A549 (cell line): ENCODE data around the gene POLD4. TPM values are rescaled to one million over a fixed set of nuclear protein-coding genes. Genes with fewer than 3 reads are reported as not detected.
A peak's percentile ranks its signal among the peaks of the same experiment; 100 is the strongest.

Experiments
- ATAC-seq, 2 experiments: fragments of 200-7000 bp in 1 of 2; fragments of >200 bp in 1 of 2; cut with Nextera tagmentation in 1 of 2; cut with Tn5 transposase in 1 of 2; 3 replicates each; pipeline versions ENCODE4 v1.8.0 to v1.9.1; 2018 to 2020; ENCODE audit warnings: mild to moderate bottlenecking in 1 of 2, moderate library complexity in 1 of 2
- CTCF ChIA-PET: fragments of 300-600 bp; sonication (Branson Sonifier 250); formaldehyde crosslinking; extraction: SDS; loops from one replicate; lab custom pipeline; 2021; ENCODE audit warnings: antibody characterized with exemption, inconsistent platforms; lab: Yijun Ruan, JAX
- POLR2A ChIA-PET: fragments of 350-600 bp; formaldehyde crosslinking; extraction: SDS; loops from one replicate; lab custom pipeline; 2021; ENCODE audit warnings: antibody characterized with exemption, inconsistent platforms; lab: Yijun Ruan, JAX
- DNase-seq, 2 experiments: peaks; one replicate each; pipeline versions ENCODE4 v3.0.0 to v3.0.0-alpha.2; 2011 to 2016; ENCODE audit warnings: low read depth in 1 of 2, low spot score in 1 of 2
- FAIRE-seq: peaks from 2 replicates; lab custom pipeline; 2011; peaks lifted over from hg19 to GRCh38; lab: Jason Lieb, UNC
- H3K27ac ChIP-seq, 2 experiments: fragments of >200 bp; sonication (Bioruptor Twin); formaldehyde crosslinking; 3 replicates each; pipeline ENCODE4 v1.5.1; 2016 to 2017
- H3K4me1 ChIP-seq: fragments of >200 bp; sonication (Bioruptor Twin); formaldehyde crosslinking; 3 replicates; pipeline ENCODE4 v1.6.1; 2016
- H3K4me2 ChIP-seq: fragments of >200 bp; sonication (Bioruptor Twin); formaldehyde crosslinking; 3 replicates; pipeline ENCODE4 v1.6.1; 2016
- H3K4me3 ChIP-seq: fragments of >200 bp; sonication (Bioruptor Twin); formaldehyde crosslinking; 3 replicates; pipeline ENCODE4 v1.5.1; 2016
- H3K9me3 ChIP-seq: fragments of >200 bp; sonication (Bioruptor Twin); formaldehyde crosslinking; 3 replicates; pipeline ENCODE4 v1.6.1; 2016
- CEBPB ChIP-seq, 2 experiments: fragments of >200 bp in 1 of 2; sonication (Bioruptor Twin) in 1 of 2; formaldehyde crosslinking in 1 of 2; IDR thresholded peaks; 2 replicates each; pipeline ENCODE4 v1.6.1; 2012 to 2016
- CHD2 ChIP-seq: fragments of 150-350 bp; IDR thresholded peaks from 2 replicates; pipeline ENCODE4 v1.6.1; 2014; ENCODE audit warnings: low read length; ENCODE audit not compliant: partially characterized antibody
- CHD4 ChIP-seq: fragments of 200-600 bp; sonication (generic); IDR thresholded peaks from 2 replicates; pipeline ENCODE4 v1.6.1; 2016; ENCODE audit warnings: antibody characterized with exemption, mild to moderate bottlenecking, borderline replicate concordance
- E2F6 ChIP-seq: IDR thresholded peaks from 2 replicates; pipeline ENCODE4 v1.6.1; 2012; ENCODE audit warnings: low read depth, borderline replicate concordance
- EHF ChIP-seq: fragments of 250-450 bp; sonication (Bioruptor Pico); IDR thresholded peaks from 2 replicates; pipeline ENCODE4 v1.5.0; 2020; ENCODE audit warnings: mild to moderate bottlenecking
- HEYL ChIP-seq: fragments of 250-450 bp; sonication (Bioruptor Pico); IDR thresholded peaks from 2 replicates; pipeline ENCODE4 v1.8.0; 2021; ENCODE audit warnings: mild to moderate bottlenecking, moderate library complexity
- HOXA7 ChIP-seq: fragments of 250-450 bp; sonication (Bioruptor Pico); IDR thresholded peaks from 2 replicates; pipeline ENCODE4 v1.5.0; 2020; ENCODE audit warnings: mild to moderate bottlenecking, moderate library complexity
- MYC ChIP-seq: IDR thresholded peaks from 2 replicates; pipeline ENCODE4 v1.6.1; 2012; ENCODE audit warnings: mild to moderate bottlenecking, inconsistent platforms, low read length, improper control_type of control experiment, borderline replicate concordance
- POLR2A ChIP-seq: IDR thresholded peaks from 2 replicates; pipeline ENCODE4 v1.6.1; 2012; ENCODE audit warnings: mild to moderate bottlenecking, low read length
- RAD21 ChIP-seq, 2 experiments: fragments of >200 bp in 1 of 2; sonication (Bioruptor Twin) in 1 of 2; formaldehyde crosslinking in 1 of 2; IDR thresholded peaks in 1 of 2; conservative IDR thresholded peaks in 1 of 2; 2 replicates in 1 of 2; 3 replicates in 1 of 2; pipeline ENCODE4 v1.6.1; 2012 to 2018; ENCODE audit warnings: inconsistent platforms in 1 of 2
- SMC3 ChIP-seq: fragments of >200 bp; sonication (Bioruptor Twin); formaldehyde crosslinking; IDR thresholded peaks from 3 replicates; pipeline ENCODE4 v1.6.1; 2018; ENCODE audit warnings: inconsistent platforms
- TFCP2L1 ChIP-seq: fragments of 250-450 bp; sonication (Bioruptor Pico); IDR thresholded peaks from 2 replicates; pipeline ENCODE4 v1.5.0; 2021; ENCODE audit warnings: mild to moderate bottlenecking
- TP53 ChIP-seq: fragments of 250-450 bp; sonication (Bioruptor Pico); IDR thresholded peaks from 2 replicates; pipeline ENCODE4 v1.5.0; 2021; ENCODE audit warnings: mild to moderate bottlenecking, moderate library complexity
- WGBS: methylation state at CpG from one replicate; pipeline ENCODE4 v1.1.6; 2017; ENCODE audit errors: missing lambda C conversion rate; 5-methylcytosine and 5-hydroxymethylcytosine counted together
- polyA plus RNA-seq, 4 experiments: library from polyadenylated mRNA; depleted of rRNA in 3 of 4; stranded (reverse); fragments of >200 nt; fragmentation: RNase III in 1 of 4; extraction: RNeasy Plus Mini Kit Qiagen cat#74134 plus additional on column Dnase treatment in 1 of 4; gene quantifications; 2 replicates in 3 of 4; 3 replicates in 1 of 4; pipeline ENCODE4 v1.2.3, GENCODE V29; 2011 to 2017
- TF ChIP-seq, protein P1 (sequence below): fragments of 150-350 bp; IDR thresholded peaks from 2 replicates; pipeline ENCODE4 v1.6.1; 2014; ENCODE audit warnings: low read depth, mild to moderate bottlenecking, low read length
- TF ChIP-seq, protein P2 (sequence below): fragments of >200 bp; sonication (Bioruptor Twin); formaldehyde crosslinking; IDR thresholded peaks from 3 replicates; pipeline ENCODE4 v1.5.1; 2016
- TF ChIP-seq, protein P3 (sequence below): fragments of >200 bp; sonication (Bioruptor Twin); formaldehyde crosslinking; IDR thresholded peaks from 2 replicates; pipeline ENCODE4 v1.6.1; 2016

POLD4 gene
- polyA plus RNA-seq, 2 of the 4 experiments (the other 2 are of a cell fraction), result 140 to 148 TPM

DNA sequence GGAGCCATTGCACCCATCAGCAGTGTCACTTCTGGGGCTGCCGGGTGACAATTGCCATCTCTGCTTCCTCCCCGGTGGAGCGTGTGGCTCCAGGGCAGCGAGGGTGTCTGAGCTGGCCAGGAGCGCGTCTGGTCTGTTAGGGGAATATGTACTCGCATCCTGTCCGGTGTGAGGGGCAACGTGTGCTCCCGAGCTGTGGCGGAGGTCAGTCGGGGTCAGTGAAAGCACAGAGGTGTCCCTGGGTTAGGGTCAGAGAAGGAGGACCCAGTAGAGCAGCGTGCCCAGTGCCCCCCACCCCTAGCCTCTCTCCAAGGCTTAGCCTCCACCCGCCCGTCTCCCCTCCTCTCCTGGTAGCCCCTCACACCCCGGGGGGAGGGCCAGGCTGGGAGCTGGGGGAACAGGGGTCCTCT, 18.6 kb upstream of the POLD4 start:
- TF ChIP-seq E2F6, result no peak
- peak; percentile 64 for TF ChIP-seq POLR2A
- no peak for TF ChIP-seq EHF (CRISPR knock-in tag)
- no peak for TF ChIP-seq CHD4
- TF ChIP-seq CHD2, result no peak
- 0 out of 2 replicates have a peak, but pooled peaks have one; percentile 10 for TF ChIP-seq TFCP2L1 (CRISPR knock-in tag)
- peak; percentile 7; the same call in 1 of the 2 replicates for TF ChIP-seq HOXA7 (CRISPR knock-in tag)
- TF ChIP-seq, protein P1, sequence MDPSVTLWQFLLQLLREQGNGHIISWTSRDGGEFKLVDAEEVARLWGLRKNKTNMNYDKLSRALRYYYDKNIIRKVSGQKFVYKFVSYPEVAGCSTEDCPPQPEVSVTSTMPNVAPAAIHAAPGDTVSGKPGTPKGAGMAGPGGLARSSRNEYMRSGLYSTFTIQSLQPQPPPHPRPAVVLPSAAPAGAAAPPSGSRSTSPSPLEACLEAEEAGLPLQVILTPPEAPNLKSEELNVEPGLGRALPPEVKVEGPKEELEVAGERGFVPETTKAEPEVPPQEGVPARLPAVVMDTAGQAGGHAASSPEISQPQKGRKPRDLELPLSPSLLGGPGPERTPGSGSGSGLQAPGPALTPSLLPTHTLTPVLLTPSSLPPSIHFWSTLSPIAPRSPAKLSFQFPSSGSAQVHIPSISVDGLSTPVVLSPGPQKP, result no peak
- peak overlapping the region; percentile 95 to 100 for H3K27ac ChIP-seq
- 2% methylated on average over 13 of the region's 16 CpGs for WGBS
- ChIA-PET POLR2A (interaction anchor here (0.6 to 9.3 kb wide), 5 partner anchors 9 to 33 kb away, joined by 3 to 172 read pairs (median 15); partner anchors contain the start of gene POLD4), CTCF (interaction anchor here (0.6 to 46.2 kb wide), 5 partner anchors 14 to 35 kb away, joined by 3 to 1913 read pairs (median 23); partner anchors contain the start of genes POLD4, PPP1CA, RAD9A and TBC1D10C)
- peak overlapping the region; percentile 68 for H3K4me3 ChIP-seq
- FAIRE-seq (no peak), ATAC-seq (no peak), DNase-seq (no peak)
- H3K9me3 ChIP-seq, result no peaks in the 10 kb centered on the region
- H3K4me1 ChIP-seq, result peaks cover 73% of the 10 kb centered on the region
- peak overlapping the region; percentile 95 for H3K4me2 ChIP-seq

DNA sequence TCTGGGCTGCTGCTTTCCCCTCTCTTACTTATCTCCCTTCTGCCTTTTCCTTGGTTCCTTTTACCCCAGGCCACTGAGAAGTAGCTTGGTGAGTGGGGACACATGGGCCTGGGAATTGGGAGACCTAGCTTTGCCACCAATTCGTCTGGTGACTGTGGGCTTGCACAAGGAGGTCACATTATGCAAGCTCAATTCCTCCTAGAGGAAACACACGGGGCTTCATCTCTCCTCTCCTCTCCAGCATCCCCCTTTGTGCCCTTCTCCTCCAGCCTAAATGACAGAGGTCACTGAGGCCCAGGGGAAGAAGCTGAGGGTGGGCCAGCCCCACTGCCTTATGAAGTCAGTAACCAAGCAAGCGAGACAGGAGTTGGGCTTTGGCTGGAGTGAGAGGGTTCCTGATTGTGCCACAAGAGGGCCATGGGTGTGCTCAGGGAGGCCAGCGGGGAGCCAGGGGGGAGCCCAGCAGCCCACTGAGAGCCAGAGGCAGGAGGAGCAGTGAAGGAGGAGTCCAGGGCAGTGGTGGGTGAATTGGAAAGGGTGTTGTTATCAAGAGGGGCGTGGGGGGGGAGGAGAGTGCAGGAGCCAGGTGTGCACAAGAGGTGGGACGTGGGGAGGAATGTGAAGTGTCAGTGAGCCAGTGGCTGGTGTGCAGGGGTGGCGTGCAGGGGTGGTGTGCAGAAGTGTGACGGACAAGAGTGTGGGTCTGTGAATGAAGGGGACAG, 18.0 kb upstream of the POLD4 start:
- peak overlapping the region; percentile 95 for H3K4me2 ChIP-seq
- WGBS, result 4% methylated on average over 8 of the region's 8 CpGs
- TF ChIP-seq, protein P2, sequence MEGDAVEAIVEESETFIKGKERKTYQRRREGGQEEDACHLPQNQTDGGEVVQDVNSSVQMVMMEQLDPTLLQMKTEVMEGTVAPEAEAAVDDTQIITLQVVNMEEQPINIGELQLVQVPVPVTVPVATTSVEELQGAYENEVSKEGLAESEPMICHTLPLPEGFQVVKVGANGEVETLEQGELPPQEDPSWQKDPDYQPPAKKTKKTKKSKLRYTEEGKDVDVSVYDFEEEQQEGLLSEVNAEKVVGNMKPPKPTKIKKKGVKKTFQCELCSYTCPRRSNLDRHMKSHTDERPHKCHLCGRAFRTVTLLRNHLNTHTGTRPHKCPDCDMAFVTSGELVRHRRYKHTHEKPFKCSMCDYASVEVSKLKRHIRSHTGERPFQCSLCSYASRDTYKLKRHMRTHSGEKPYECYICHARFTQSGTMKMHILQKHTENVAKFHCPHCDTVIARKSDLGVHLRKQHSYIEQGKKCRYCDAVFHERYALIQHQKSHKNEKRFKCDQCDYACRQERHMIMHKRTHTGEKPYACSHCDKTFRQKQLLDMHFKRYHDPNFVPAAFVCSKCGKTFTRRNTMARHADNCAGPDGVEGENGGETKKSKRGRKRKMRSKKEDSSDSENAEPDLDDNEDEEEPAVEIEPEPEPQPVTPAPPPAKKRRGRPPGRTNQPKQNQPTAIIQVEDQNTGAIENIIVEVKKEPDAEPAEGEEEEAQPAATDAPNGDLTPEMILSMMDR, result peak; percentile 37; the same call in 2 of the 3 replicates
- no peak for TF ChIP-seq HEYL (CRISPR knock-in tag)
- peak; percentile 46 to 49 for TF ChIP-seq RAD21 (conservative IDR thresholded peaks at IDR 0.05 in 1 of 2, IDR thresholded peaks at IDR 0.05 in 1 of 2)
- no peak; the same call in none of the 2 replicates for TF ChIP-seq POLR2A
- TF ChIP-seq, protein P3, sequence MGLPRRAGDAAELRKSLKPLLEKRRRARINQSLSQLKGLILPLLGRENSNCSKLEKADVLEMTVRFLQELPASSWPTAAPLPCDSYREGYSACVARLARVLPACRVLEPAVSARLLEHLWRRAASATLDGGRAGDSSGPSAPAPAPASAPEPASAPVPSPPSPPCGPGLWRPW, result no peak
- 0 out of 2 replicates have a peak, but pooled peaks have one; percentile 7 for TF ChIP-seq MYC
- peak in 1 of 2 experiments; percentile 41; a peak in 1 of 4 replicates for TF ChIP-seq CEBPB (IDR thresholded peaks at IDR 0.05)
- 0 out of 2 replicates have a peak, but pooled peaks have one; percentile 40 for TF ChIP-seq TP53 (CRISPR knock-in tag)
- TF ChIP-seq SMC3, result peak; percentile 74
- H3K27ac ChIP-seq, result peak overlapping the region; percentile 95 to 100
- FAIRE-seq, result no peak
- no peaks in the 10 kb centered on the region for H3K9me3 ChIP-seq
- H3K4me3 ChIP-seq, result peak overlapping the region; percentile 68
- POLR2A ChIA-PET, result interaction anchor here (0.6 to 9.3 kb wide), 5 partner anchors 8 to 32 kb away, joined by 3 to 172 read pairs (median 10); partner anchors contain the start of gene POLD4
- peak; percentile 72 to 74 for DNase-seq
- peak in 1 of 2 experiments; percentile 21; a peak in 3 of 6 replicates for ATAC-seq
- peaks cover 73% of the 10 kb centered on the region for H3K4me1 ChIP-seq
- CTCF ChIA-PET, result interaction anchor here (0.7 to 46.2 kb wide), 7 partner anchors 13 to 106 kb away, joined by 3 to 1913 read pairs (median 6); partner anchors contain the start of genes POLD4, PPP1CA, RAD9A and TBC1D10C
